RWPE1 (cell line): ENCODE results near the gene INMT.

Experiments
- CTCF ChIA-PET: fragments of 350-600 bp; sonication (Branson Sonifier 250); formaldehyde crosslinking; extraction: SDS; loops from one replicate; lab custom pipeline; 2021; lab: Yijun Ruan, JAX
- POLR2A ChIA-PET: fragments of 400-600 bp; formaldehyde crosslinking; extraction: SDS; loops from one replicate; lab custom pipeline; 2020; ENCODE audit warnings: antibody characterized with exemption; ENCODE audit not compliant: low non-redundant PET; lab: Yijun Ruan, JAX
- DNase-seq: peaks from one replicate; pipeline ENCODE4 v3.0.0; 2012; ENCODE audit warnings: low spot score
- H3K27ac ChIP-seq: fragments of 450-650 bp; 2 replicates; pipeline ENCODE4 v1.5.1; 2017
- TF ChIP-seq, protein P1 (sequence below): fragments of 450-650 bp; conservative IDR thresholded peaks from 2 replicates; pipeline ENCODE4 v1.5.1; 2017; ENCODE audit warnings: low read depth, mild to moderate bottlenecking

The INMT gene

GRCh38 chr7:30731581-30731980 is 20.4 kb upstream of the INMT start:
- ChIA-PET CTCF (no interaction called here), POLR2A (no interaction called here)
- no peak overlapping the region for H3K27ac ChIP-seq
- TF ChIP-seq, protein P1, sequence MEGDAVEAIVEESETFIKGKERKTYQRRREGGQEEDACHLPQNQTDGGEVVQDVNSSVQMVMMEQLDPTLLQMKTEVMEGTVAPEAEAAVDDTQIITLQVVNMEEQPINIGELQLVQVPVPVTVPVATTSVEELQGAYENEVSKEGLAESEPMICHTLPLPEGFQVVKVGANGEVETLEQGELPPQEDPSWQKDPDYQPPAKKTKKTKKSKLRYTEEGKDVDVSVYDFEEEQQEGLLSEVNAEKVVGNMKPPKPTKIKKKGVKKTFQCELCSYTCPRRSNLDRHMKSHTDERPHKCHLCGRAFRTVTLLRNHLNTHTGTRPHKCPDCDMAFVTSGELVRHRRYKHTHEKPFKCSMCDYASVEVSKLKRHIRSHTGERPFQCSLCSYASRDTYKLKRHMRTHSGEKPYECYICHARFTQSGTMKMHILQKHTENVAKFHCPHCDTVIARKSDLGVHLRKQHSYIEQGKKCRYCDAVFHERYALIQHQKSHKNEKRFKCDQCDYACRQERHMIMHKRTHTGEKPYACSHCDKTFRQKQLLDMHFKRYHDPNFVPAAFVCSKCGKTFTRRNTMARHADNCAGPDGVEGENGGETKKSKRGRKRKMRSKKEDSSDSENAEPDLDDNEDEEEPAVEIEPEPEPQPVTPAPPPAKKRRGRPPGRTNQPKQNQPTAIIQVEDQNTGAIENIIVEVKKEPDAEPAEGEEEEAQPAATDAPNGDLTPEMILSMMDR = no peak
- no peak for DNase-seq

- ChIA-PET POLR2A (no interaction called here), CTCF (no interaction called here)
- DNase-seq = no peak
- no peak overlapping the region for H3K27ac ChIP-seq
- TF ChIP-seq, protein P1 = no peak
These were observed 19.3 kb upstream of the INMT start for GRCh38 chr7:30732606-30733005.

GRCh38 chr7:30733216-30733615 is 18.7 kb upstream of the INMT start:
- ChIA-PET POLR2A (no interaction called here), CTCF (no interaction called here)
- no peak for DNase-seq
- TF ChIP-seq, protein P1 = no peak
- H3K27ac ChIP-seq = no peak overlapping the region

DNA sequence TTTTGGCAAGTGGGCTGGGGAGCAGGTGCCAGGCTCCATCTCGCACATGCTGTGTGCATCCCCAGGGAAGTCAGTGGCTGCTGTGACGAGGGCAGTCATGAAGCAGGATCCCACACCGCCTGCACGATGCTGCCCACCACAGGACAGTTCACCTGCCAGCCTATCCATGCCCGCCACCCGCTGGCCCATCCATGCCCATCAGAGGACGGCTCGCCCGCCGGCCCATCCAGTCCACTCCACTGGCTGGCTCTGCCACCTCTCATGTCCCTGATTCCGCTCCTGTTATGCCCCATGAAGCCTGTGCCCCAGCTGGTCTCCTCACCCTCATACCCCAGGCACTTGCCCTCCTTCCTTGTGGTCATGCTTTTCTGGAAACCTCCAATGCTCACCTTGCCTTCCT is 18.2 kb upstream of the INMT start:
- POLR2A ChIA-PET = no interaction called here
- H3K27ac ChIP-seq = no peak overlapping the region
- DNase-seq = no peak
- CTCF ChIA-PET = no interaction called here
- TF ChIP-seq, protein P1 = no peak

DNA sequence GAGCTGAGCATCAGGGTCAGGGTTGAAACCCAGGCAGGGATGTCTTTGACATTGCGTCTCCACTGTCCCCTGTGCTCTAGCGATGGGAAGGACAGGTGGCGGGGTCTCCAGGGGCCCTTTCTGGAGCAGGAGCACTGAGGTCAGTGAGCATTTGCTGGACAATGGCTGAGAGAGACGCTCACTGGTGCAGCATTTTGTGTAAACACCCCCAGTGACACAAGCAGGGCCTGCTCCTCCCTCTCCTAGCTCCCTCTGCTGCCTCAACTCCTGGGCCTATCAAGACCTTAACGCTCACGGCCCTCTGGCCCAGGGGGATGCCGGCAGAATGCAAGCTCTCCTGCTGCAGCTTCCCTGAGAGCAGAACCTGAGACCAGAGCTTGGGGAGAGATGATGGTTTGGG is 17.4 kb upstream of the INMT start:
- no peak for DNase-seq
- H3K27ac ChIP-seq = no peak overlapping the region
- POLR2A ChIA-PET = no interaction called here
- TF ChIP-seq, protein P1 = no peak
- CTCF ChIA-PET = no interaction called here

DNA sequence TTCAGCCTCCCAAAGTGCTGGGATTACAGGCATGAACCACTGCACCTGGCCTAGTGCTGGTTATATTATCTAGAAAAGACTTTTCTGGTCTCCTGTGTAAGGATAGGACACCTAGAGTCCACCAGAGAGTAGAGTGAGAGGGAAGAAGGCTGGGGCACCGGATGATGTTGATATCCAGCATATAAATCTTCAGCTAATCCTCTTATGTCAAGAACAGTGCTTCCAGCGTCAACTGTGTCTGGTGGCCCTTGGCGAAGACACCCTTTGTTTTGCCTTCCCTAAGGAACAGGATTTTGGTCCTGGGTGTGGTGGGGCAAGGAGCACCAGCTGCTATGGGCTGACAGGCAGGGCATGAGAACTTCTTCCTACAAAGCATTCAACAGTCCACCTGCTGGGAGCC is 16.3 kb upstream of the INMT start:
- TF ChIP-seq, protein P1 = no peak
- POLR2A ChIA-PET = no interaction called here
- CTCF ChIA-PET = interaction anchor here (0.5 kb wide), 1 partner anchor 106 kb away, joined by 4 read pairs; no protein-coding TSS in a partner anchor
- no peak overlapping the region for H3K27ac ChIP-seq
- no peak for DNase-seq

DNA sequence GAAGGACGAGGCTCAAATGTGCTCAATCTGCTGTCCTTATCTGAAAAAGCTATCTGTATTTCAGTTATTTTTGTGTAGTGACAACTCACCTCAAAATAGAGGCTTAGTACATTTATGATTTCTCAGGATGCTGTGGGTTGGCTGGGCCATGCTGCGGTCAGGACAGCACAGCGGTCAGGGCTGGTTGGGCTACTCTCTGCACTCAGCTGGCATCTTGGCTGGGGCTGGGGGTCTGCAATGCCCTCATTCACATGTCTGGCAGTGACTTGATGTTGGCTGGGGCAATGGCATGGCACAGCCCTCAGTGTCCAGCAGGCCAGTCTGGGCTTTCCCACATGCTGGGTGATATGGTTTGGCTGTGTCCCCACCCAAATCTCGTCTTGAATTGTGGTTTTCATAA is 15.6 kb upstream of the INMT start:
- CTCF ChIA-PET = no interaction called here
- TF ChIP-seq, protein P1 = no peak
- H3K27ac ChIP-seq = no peak overlapping the region
- DNase-seq = no peak
- POLR2A ChIA-PET = no interaction called here
